ENCODE data around the gene SRD5A3. TPM values are rescaled to one million over a fixed set of nuclear protein-coding genes. Genes with fewer than 3 reads are reported as not detected.

The SRD5A3 gene
- total and polyA plus RNA-seq, 9 of the 15 experiments (the other 6 are each of a cell fraction or from before 2014, with no cell fraction given), result 2.5 to 37.0 (median 13.3) TPM

DNA sequence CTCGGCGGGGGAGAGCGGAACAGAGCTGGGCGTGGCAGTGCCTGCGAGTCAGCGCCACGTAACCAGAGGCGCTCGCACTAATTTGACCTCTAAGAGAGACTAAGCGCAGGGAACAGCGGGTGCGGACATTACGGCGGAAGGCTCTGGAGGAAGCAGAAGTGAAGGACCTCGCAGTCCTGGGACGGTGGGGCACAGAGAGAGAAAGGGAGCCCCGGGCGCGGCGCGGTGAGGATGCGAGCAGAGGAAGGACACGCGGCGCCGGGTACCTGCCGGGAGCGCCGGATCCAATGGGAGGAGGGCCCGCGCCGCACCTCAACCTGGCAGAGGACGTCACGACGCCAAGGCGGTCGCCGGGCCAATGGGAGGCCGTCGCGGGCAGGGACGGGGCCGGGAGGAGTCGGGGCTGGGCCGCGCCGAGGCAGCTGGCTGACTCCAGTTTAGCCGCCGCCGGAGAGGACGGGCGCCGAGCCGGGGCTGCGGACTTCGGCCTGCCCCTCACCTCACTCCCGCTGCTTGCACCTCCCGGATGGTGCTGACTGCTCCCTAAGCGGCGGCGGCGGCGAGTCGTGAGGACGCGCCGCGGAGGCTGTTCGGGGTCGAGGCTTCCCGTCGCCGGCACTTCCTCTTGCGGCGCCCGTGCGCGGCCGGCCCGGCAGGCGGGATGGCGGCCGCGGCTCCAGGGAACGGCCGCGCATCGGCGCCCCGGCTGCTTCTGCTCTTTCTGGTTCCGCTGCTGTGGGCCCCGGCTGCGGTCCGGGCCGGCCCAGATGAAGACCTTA lies 49.7 kb downstream of the SRD5A3 start, which contains the start of gene TMEM165 (continued):
- TF ChIP-seq, protein P1, sequence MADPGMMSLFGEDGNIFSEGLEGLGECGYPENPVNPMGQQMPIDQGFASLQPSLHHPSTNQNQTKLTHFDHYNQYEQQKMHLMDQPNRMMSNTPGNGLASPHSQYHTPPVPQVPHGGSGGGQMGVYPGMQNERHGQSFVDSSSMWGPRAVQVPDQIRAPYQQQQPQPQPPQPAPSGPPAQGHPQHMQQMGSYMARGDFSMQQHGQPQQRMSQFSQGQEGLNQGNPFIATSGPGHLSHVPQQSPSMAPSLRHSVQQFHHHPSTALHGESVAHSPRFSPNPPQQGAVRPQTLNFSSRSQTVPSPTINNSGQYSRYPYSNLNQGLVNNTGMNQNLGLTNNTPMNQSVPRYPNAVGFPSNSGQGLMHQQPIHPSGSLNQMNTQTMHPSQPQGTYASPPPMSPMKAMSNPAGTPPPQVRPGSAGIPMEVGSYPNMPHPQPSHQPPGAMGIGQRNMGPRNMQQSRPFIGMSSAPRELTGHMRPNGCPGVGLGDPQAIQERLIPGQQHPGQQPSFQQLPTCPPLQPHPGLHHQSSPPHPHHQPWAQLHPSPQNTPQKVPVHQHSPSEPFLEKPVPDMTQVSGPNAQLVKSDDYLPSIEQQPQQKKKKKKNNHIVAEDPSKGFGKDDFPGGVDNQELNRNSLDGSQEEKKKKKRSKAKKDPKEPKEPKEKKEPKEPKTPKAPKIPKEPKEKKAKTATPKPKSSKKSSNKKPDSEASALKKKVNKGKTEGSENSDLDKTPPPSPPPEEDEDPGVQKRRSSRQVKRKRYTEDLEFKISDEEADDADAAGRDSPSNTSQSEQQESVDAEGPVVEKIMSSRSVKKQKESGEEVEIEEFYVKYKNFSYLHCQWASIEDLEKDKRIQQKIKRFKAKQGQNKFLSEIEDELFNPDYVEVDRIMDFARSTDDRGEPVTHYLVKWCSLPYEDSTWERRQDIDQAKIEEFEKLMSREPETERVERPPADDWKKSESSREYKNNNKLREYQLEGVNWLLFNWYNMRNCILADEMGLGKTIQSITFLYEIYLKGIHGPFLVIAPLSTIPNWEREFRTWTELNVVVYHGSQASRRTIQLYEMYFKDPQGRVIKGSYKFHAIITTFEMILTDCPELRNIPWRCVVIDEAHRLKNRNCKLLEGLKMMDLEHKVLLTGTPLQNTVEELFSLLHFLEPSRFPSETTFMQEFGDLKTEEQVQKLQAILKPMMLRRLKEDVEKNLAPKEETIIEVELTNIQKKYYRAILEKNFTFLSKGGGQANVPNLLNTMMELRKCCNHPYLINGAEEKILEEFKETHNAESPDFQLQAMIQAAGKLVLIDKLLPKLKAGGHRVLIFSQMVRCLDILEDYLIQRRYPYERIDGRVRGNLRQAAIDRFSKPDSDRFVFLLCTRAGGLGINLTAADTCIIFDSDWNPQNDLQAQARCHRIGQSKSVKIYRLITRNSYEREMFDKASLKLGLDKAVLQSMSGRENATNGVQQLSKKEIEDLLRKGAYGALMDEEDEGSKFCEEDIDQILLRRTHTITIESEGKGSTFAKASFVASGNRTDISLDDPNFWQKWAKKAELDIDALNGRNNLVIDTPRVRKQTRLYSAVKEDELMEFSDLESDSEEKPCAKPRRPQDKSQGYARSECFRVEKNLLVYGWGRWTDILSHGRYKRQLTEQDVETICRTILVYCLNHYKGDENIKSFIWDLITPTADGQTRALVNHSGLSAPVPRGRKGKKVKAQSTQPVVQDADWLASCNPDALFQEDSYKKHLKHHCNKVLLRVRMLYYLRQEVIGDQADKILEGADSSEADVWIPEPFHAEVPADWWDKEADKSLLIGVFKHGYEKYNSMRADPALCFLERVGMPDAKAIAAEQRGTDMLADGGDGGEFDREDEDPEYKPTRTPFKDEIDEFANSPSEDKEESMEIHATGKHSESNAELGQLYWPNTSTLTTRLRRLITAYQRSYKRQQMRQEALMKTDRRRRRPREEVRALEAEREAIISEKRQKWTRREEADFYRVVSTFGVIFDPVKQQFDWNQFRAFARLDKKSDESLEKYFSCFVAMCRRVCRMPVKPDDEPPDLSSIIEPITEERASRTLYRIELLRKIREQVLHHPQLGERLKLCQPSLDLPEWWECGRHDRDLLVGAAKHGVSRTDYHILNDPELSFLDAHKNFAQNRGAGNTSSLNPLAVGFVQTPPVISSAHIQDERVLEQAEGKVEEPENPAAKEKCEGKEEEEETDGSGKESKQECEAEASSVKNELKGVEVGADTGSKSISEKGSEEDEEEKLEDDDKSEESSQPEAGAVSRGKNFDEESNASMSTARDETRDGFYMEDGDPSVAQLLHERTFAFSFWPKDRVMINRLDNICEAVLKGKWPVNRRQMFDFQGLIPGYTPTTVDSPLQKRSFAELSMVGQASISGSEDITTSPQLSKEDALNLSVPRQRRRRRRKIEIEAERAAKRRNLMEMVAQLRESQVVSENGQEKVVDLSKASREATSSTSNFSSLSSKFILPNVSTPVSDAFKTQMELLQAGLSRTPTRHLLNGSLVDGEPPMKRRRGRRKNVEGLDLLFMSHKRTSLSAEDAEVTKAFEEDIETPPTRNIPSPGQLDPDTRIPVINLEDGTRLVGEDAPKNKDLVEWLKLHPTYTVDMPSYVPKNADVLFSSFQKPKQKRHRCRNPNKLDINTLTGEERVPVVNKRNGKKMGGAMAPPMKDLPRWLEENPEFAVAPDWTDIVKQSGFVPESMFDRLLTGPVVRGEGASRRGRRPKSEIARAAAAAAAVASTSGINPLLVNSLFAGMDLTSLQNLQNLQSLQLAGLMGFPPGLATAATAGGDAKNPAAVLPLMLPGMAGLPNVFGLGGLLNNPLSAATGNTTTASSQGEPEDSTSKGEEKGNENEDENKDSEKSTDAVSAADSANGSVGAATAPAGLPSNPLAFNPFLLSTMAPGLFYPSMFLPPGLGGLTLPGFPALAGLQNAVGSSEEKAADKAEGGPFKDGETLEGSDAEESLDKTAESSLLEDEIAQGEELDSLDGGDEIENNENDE (IDR thresholded peaks at IDR 0.05; ENCODE audit: low read depth, low read length), result no peak
